ENCODE data around the gene FOXB2. TPM values are rescaled to one million over a fixed set of nuclear protein-coding genes. Genes with fewer than 3 reads are reported as not detected.

Gene FOXB2
- polyA plus RNA-seq, 1 donor from 2014 or later, result not detected

- no peaks in the 10 kb centered on the region for H3K9me3 ChIP-seq (ENCODE audit: low read length)
- H3K79me2 ChIP-seq (replicated peaks; ENCODE audit: insufficient read depth, low read length), result no peaks in the 10 kb centered on the region
- no peak overlapping the region for H2AFZ ChIP-seq (ENCODE audit: low read depth, low read length)
- no peaks in the 10 kb centered on the region for H4K20me1 ChIP-seq (ENCODE audit: insufficient read depth)
- no peaks in the 10 kb centered on the region for H3K9me2 ChIP-seq (ENCODE audit: insufficient read depth, low read length)
- H3F3A ChIP-seq (ENCODE audit: insufficient read depth, low read length, poor library complexity, severe bottlenecking), result no peaks in the 10 kb centered on the region
- H3K4me2 ChIP-seq (ENCODE audit: low read length), result no peak overlapping the region
- no peak overlapping the region for H3K27ac ChIP-seq (ENCODE audit: low read length)
- no peak overlapping the region for H3K4me3 ChIP-seq (ENCODE audit: low read length)
- no peak overlapping the region for H3K9ac ChIP-seq (ENCODE audit: low read length)
- no peaks in the 10 kb centered on the region for H3K36me3 ChIP-seq (ENCODE audit: insufficient read depth, low read length)
- H3K27me3 ChIP-seq (ENCODE audit: insufficient read depth, low read depth, low read length), result no peaks in the 10 kb centered on the region
- TF ChIP-seq TAF1 (IDR thresholded peaks at IDR 0.05; ENCODE audit: low read depth) (no peak), RAD21 (conservative IDR thresholded peaks at IDR 0.05) (no peak), MXI1 (conservative IDR thresholded peaks at IDR 0.05; ENCODE audit: poor library complexity, severe bottlenecking) (no peak), EZH2 (IDR thresholded peaks at IDR 0.05; ENCODE audit: borderline replicate concordance, insufficient read depth, low read length, poor library complexity, severe bottlenecking) (no peak), REST (IDR thresholded peaks at IDR 0.05; ENCODE audit: borderline replicate concordance) (no peak), EP300 (conservative IDR thresholded peaks at IDR 0.05; ENCODE audit: poor library complexity, severe bottlenecking) (no peak), POLR2AphosphoS5 (IDR thresholded peaks at IDR 0.05) (no peak)
Observed at GRCh38 chr9:77063645-77064285, 44.3 kb downstream of the FOXB2 start.

DNA sequence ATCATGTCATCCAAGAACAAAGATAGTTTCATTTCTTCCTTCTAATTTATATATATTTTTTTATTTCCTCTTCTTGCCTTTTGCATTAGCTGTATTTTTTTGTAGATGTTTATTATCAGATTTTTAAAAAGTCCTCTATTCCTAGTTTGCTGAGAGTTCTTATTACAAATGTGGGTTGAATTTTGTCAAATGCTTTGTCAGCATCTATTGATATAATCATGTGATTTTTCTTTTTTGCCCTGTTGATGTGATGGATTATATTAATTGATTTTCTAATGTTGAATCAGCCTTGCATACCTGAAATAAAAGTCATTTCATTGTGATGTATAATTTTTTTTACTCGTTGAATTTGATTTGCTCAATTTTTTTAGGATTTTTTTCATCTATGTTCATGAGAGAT, 46.9 kb downstream of the FOXB2 start:
- Histone ChIP-seq H3K27me3 (ENCODE audit: insufficient read depth, low read depth, low read length) (no peaks in the 10 kb centered on the region), H3K27ac (ENCODE audit: low read length) (no peak overlapping the region), H3K9me3 (ENCODE audit: low read length) (no peaks in the 10 kb centered on the region), H3K36me3 (ENCODE audit: insufficient read depth, low read length) (no peaks in the 10 kb centered on the region), H3K9me2 (ENCODE audit: insufficient read depth, low read length) (no peaks in the 10 kb centered on the region), H3K4me3 (ENCODE audit: low read length) (no peak overlapping the region), H4K20me1 (ENCODE audit: insufficient read depth) (no peaks in the 10 kb centered on the region), H3K9ac (ENCODE audit: low read length) (no peak overlapping the region), H3K79me2 (replicated peaks; ENCODE audit: insufficient read depth, low read length) (no peaks in the 10 kb centered on the region), H2AFZ (ENCODE audit: low read depth, low read length) (no peak overlapping the region), H3F3A (ENCODE audit: insufficient read depth, low read length, poor library complexity, severe bottlenecking) (no peaks in the 10 kb centered on the region), H3K4me2 (ENCODE audit: low read length) (no peak overlapping the region)
- TF ChIP-seq, protein P1, sequence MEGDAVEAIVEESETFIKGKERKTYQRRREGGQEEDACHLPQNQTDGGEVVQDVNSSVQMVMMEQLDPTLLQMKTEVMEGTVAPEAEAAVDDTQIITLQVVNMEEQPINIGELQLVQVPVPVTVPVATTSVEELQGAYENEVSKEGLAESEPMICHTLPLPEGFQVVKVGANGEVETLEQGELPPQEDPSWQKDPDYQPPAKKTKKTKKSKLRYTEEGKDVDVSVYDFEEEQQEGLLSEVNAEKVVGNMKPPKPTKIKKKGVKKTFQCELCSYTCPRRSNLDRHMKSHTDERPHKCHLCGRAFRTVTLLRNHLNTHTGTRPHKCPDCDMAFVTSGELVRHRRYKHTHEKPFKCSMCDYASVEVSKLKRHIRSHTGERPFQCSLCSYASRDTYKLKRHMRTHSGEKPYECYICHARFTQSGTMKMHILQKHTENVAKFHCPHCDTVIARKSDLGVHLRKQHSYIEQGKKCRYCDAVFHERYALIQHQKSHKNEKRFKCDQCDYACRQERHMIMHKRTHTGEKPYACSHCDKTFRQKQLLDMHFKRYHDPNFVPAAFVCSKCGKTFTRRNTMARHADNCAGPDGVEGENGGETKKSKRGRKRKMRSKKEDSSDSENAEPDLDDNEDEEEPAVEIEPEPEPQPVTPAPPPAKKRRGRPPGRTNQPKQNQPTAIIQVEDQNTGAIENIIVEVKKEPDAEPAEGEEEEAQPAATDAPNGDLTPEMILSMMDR (IDR thresholded peaks at IDR 0.05; ENCODE audit: poor library complexity, severe bottlenecking), result no peak

Small RNA genes within 50 kb of the gene (small RNA-seq; reads per million reads assigned to genes)
- gene ATP5MFP3, result 0 reads per million in 3 experiments

Other genes starting within 250 kb of the FOXB2 start
- gene PRUNE2, start 113.5 kb upstream of the FOXB2 start, polyA plus RNA-seq, result 9.7 TPM in 2 replicates
- gene VPS13A, start 157.9 kb downstream of the FOXB2 start, polyA plus RNA-seq, result 20.6 and 21.1 TPM in 2 replicates